Activated CD4-positive, CD25-positive, alpha-beta regulatory T cell treated with anti-CD3 and anti-CD28 coated beads, Interleukin-2, amount 50 U/mL, for 24 hours (primary cell): ENCODE data around the gene KXD1.
A peak's percentile ranks its signal among the peaks of the same experiment; 100 is the strongest.
"Not testable (repeated sequence)": the region's sequence is repeated elsewhere in the genome, so short reads cannot be mapped to it uniquely, and the experiment has no call there.

Experiments
- ATAC-seq, 2 donors: fragments of 150-1000 bp; cut with Tn5 transposase; one replicate each; pipeline ENCODE4 v1.10.0; 2021; ENCODE audit warnings: mild to moderate bottlenecking in 1 of 2, moderate library complexity in 1 of 2

KXD1 gene

GRCh38 chr19:18580311-18580710 is 22.6 kb downstream of the KXD1 start:
- ATAC-seq, result no peak

GRCh38 chr19:18586306-18586705 is 28.6 kb downstream of the KXD1 start:
- no peak for ATAC-seq

GRCh38 chr19:18587561-18587960 is 29.9 kb downstream of the KXD1 start:
- no peak for ATAC-seq

- peak in 1 of 2 donors; percentile 1 for ATAC-seq
These were observed 30.4 kb downstream of the KXD1 start for GRCh38 chr19:18587962-18588610.

DNA sequence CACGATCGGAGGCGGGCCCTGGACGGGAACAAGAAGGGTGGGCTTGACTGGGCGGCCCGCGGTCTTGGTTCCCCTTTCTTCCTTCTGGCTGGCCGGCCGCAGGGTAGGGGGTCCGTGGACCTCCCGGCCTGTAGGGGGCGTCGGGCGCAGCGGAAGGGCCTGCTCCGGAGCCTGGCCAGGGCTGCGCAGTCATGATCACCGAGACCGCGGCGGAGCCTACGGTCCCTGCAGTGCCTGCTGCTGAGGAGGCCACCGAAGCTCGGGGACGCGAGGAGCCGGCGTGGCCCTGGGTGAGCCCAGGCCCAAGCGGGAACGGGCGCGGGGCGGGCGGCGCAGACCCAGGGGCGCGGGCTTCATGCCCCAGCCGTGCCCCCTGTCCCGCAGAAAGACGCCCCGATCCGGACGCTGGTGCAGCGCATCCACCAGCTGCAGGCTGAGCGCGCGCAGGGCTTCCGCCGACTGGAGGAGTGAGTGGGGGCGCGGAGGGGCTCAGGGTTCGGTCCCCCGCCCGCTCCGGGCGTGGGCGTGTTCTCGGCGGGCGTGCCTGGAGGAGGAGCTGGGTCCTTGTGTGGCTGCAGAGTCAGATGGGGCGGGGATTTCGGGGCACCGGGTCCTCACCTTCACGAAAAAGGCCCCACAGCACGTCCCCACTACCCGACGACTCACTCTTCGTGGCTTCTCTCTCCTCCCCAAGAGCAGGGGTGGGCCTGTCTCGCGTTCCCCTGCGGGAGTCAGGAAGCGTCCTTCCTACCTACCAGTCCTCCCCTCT is 31.1 kb downstream of the KXD1 start, which contains the start of gene REX1BD:
REX1BD (plus strand) TSS at position 188 of the 769 bp plus-strand sequence; CDS start at position 192, 4 bp downstream.
- peak; percentile 86 to 87 for ATAC-seq

DNA sequence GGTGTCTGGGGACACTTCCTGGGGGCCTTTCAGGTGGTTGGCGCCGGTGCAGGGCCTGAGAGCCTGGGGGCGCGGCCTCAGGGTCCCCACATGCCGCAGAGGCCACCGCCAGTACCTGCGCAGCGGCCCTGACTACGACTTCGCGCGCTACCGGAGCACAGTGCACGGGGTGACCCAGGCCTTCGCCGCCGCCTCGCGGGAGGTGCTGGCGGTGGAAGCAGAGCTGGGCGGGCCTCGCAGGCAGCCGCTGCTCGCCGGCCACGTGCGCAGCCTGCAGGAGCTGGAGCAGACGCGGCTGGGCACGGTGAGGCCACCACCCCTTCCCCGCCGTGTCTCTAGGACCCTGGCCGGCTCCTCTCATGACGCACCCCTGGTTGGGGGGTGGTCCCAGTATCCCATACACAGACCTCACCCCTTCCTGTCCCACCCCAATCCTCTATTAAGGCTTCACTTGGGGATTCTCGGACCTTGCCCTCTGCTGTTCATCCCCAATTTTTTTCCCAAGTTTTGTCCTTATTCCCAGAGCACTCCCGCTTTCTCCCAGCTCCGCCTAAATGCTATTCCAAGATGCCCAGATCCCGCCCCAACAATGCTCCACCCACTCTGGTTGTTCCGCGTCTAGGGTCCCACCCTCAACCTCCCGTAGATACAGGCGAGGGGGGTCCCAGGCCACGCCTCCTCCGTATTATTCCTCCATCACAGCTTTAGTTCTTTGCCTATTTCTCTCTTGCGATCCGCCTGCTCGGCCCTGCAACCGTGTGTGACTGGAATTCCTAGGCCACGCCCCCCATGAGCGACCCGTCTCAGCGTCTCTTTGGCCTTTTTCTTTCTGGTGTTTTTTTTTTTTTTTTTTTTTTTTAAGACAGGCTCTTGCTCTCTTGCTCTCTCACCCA is 32.0 kb downstream of the KXD1 start:
- peak; percentile 50 to 59 for ATAC-seq

- no peak for ATAC-seq
These were observed 32.9 kb downstream of the KXD1 start for GRCh38 chr19:18590273-18591272.

DNA sequence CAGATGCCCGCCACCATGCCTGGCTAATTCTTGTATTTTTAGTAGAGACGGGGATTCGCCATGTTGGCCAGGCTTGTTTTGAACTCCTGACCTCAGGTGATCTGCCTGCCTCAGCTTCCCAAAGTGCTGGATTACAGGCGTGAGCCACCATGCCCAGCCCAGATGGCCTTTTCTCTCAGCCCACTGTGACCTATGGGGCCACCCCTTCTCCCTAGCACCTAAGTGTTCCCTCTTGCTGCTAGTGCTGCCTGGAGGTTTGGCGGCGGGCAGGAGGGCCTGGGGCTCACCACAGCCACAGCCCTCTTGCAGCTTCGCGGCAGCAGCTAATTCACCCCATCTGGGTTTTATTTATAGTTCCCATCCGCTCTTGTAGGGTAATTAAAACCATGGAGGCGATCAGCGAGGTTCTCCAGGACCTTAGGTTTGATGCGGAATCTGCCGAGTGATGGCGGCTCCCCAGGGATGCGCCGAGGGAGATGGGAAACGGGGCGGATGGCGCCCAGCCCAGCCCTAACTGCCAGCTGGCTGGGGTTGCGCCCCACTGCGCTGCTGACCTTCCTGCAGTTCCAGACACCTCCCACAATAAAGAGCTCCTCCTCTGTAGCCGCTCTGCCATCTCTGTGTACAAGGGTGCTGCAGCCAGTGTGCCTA is 34.2 kb downstream of the KXD1 start:
- ATAC-seq, result no peak

- not testable (repeated sequence) for ATAC-seq
These were observed 35.1 kb downstream of the KXD1 start for GRCh38 chr19:18592732-18593131.

DNA sequence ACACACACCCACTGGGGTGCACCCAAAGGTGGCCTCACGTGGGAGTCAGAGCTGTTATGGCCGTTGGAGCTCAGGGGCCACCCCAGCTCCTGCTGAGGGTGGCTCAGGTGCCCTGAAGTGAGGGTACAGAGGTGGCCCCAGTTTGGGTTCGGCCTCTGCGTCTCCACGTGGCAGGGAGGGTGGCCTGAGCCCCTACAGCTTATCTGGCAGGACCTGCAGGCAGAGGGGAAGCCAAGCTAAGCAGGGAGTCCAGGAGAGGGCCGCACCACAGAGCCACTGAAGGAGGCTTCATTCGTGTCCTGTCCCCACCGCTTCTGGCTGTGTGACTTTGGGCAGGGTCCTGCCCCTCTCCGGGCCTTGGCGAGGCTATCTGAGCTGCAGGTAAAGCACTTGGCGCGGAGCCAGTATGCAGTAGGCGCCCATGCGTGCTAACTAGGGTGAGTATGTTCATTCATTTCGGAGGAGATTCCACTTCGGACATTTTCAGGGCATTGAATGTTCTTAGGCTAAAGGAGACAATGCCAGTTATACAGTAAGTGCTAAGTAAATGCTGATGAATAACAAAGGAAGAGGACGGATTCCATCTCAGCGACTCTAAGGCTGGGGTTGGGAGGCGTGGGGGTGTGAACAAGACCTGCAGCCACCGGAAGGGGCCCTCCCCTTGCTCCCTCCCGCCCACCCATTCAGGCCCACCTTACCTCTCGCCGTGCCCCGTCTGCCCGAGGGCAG is 35.9 kb downstream of the KXD1 start:
- ATAC-seq, result no peak

GRCh38 chr19:18594096-18594823 is 36.6 kb downstream of the KXD1 start:
- peak; percentile 71 to 74 for ATAC-seq

- no peak for ATAC-seq
These were observed 37.2 kb downstream of the KXD1 start for GRCh38 chr19:18594824-18595373.

DNA sequence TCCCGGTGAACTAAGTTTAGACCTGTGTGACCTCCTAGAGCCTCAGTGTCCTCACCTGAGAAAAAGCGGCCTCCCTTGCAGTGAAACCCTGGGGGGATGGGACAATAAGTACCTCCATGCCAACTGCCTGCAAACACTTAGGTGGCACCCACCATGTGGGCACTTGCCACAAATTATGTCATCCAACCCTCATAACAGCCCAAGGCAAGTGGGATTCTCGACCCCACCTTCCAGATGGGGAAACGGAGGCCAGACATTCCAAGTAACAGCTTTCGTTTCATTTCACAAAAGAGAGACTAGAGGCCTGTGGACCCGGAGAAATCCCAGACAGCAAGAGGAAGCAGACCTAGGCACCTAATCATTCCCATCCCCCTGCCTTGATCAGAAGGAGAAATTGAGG is 37.8 kb downstream of the KXD1 start:
- ATAC-seq, result no peak

DNA sequence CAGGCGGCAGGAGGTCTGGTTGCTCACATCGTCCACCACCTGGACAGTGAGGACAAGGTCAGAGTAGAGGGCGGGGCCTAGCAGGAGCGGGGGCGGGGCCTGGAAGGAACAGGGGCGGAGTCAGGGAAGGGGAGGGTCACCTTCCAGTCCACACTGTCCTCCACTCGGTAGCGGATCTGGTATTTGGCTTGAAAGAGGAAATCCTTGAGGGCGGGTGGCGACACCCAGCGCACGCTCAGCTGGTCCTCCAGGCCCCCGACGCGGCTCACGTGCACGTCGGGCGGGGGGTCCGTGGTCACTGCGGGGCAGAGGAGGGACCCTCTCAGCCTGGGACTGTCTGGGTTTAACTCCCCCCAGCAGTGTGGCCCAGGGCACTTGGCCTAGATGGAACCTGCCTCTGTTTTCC is 39.1 kb downstream of the KXD1 start:
- ATAC-seq, result no peak

DNA sequence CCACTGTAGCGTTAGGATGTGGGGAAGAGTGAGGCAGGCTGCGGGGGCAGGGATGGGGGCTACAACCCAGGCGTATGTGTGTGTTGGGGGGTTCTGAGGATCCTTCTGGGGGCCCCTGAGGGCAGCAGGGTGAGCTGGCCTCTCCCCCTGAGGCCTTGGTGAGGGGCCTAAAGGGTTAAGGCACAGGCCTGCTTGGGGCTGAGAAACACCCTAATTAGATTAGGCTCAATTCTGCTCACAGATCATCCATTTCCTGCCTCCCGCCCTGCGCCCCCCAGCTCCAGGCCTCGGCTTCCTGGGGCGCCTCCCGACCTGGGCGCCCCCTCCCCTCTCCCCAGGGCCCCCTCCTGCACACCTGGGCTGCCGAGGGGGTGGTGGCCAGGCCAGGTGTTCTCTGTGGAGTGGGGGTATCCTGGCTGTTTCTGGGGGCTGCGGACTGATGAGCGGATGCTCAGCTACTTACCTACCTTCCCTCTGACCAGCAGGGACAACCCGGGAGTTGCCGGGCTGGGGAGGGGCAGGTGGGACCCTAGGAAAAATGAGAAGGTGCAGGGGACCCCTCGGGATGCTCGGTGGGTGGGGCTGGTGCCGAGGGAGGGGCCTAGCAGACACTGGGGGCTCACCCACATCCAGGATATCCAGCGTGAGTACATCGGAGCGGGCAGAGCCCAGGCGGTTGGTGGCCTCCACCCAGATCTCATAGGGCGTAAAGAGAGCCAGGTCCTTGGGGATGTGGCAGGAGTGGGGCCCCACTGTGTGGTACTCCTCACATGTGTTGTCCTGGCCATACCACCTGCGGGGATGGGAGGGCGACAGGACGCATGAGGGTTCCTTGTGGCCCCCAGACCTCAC is 40.4 kb downstream of the KXD1 start:
- no peak for ATAC-seq

DNA sequence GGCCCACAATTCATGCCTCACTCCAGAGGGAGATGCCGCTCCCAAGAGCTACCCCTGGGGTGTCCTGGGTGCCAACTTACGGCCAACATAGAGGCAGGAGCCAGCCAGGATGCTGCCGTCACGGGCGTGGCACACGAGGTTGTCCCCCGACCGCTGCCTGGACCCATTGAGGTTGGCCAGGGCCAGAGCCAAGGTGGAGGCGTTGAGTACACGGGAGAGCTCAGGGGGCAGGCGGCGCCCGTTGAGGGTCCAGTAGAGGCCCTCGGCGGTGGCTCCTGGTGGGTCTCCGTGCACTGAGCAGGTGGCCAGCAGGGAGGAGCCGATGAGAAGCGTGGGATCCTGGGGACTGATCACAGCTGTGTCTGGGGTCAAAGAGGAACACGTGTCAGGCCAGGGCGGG is 41.8 kb downstream of the KXD1 start:
- no peak for ATAC-seq

GRCh38 chr19:18600692-18601397 is 43.2 kb downstream of the KXD1 start:
- not testable (repeated sequence) for ATAC-seq

GRCh38 chr19:18601875-18602274 is 44.2 kb downstream of the KXD1 start:
- no peak for ATAC-seq
